ENCODE data around the gene SPG11.
"Not testable (repeated sequence)": the region's sequence is repeated elsewhere in the genome, so short reads cannot be mapped to it uniquely, and the experiment has no call there.

SPG11 gene

DNA sequence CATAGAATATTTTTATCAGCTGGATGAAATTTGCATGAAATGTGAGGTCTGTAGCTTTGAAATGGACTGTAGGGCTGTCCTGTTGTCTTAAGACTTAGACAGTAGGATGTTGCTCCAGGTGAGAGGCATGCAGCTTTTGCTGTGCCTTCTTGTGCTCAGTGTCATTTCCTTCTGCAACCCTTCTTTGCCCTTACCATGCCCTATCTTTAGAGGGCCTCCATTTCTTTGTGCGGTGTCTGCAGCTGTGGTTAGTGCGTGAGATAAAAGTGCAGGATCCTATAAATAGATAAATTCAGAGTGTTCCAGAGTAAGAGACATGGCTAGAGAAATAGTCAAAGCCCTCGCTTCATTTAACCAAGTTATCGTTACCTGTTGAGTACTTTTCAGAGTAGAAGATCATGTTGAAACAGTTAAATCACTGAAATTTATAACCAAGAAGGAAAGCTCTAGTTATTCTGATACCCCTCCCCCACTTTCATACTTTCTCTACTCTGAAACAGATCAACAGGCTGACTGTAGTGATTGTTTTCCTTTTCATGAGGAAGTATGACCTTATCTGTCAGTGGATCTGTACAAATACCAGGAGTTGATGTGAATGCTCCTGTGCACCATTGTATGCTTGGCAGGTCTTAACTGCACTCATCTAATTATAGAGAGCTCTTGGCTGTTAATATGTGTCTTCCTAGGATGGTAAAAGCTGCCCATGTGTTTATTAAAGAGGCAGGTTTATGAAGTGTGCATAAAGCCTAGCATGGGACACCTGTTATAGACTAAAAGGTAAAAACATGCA, 108.3 kb downstream of the SPG11 start:
- no peak for DNase-seq

DNA sequence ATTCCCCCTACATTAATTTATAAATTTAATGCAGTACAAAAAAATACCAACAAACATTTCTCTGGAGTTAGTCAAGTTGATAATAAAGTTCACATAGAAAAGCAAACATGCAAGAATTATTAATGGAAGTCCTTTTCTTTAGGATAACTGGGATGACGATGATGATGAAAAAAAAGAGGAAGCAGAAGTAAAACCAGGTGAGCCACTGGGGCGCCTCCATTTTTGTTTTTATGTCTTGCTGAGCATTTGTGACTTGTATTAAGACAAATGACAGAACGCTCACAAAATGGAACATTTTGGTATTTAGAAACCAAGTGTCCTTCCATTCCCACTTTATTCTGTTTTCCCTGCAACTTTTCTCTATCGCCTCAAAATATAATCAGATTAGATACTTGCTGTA, 112.7 kb downstream of the SPG11 start:
- DNase-seq: no peak

DNA sequence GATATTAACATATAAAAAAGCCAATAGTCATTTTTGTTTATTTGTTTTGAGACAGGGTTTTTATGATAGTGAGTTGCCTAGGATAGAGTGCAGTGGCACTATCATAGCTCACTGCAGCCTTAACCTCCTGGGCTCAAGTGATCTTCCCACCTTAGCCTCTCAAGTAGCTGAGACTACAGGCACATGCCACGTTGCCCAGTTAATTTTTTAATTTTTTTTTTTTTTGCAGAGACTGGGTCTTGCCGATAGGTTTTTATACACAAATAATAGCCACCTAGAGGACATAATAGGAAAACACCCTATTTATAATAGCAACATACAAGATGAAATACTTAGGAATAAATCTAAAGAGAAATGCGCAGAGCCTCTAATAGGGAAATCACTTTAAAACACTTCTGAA, 113.2 kb downstream of the SPG11 start:
- DNase-seq: no peak

DNA sequence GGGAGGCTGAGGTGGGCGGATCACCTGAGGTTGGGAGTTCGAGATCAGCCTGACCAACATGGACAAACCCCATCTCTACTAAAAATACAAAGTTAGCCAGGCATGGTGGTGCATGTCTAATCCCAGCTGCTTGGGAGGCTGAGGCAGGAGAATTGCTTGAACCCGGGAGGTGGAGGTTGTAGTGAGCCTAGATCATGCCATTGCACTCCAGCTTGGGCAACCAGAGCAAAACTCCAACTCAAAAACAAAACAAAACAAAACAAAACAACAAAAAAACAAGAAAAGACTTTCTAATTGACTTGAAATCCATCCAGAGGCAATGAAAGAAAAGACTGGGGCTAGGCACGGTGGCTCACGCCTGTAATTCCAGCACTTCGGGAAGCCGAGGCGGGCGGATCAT, 114.3 kb downstream of the SPG11 start:
- not testable (repeated sequence) for DNase-seq

DNA sequence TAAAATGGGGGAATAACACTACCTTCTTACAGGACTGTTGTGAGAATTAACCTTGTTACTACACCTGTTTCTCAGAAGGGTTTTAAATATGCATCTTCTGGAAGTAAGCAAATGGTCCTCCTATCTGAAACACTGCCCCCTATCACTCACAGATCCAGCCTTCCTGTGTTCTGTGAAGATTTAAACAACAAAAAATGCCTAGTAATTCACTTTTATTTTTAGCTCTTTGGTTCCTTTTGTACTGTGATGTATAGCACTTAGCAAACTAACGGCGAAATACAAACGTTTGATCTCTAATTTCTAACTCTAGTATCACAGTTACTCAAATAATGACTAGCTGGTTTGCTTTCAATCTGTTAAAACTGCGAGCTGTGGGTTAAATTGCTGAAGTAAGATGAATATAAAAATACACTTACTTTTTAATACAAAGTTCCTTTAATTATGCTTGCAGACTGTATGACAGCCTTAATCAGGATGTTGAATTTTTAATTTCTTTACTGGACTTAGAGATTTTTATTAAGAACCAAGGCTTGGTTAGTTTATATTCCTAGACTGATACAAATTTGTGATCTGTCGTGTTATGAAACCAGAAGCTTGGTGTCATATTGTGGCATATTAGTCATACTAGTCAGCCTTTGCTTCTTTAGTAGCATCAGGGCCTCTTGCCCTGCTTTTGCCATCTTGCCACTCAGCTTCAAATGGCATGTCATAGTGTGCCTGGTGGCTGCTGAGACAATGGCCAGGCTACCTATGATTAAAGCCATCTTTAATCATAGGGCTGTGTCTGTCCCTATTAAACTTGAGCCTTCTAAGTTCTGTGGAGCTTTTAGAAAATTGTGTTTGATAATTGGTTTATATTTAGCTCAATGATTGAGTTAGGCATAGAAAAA, 117.3 kb downstream of the SPG11 start:
- no peak for DNase-seq

DNA sequence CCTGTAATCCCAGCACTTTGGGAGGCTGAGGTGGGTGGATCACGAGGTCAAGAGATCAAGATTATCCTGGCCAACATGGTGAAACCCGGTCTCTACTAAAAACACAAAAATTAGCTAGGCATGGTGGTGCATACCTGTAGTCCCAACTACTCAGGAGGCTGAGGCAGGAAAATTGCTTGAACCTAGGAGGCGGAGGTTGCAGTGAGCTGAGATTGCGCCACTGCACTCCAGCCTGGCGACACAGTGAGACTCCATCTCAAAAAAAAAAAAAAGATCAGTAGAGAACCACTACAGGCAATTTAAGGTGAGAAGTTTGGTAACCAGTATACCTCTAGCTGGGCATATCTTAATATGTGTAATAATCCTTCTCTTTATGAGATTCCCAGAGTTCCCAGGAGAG, 118.7 kb downstream of the SPG11 start:
- DNase-seq: not testable (repeated sequence)

DNA sequence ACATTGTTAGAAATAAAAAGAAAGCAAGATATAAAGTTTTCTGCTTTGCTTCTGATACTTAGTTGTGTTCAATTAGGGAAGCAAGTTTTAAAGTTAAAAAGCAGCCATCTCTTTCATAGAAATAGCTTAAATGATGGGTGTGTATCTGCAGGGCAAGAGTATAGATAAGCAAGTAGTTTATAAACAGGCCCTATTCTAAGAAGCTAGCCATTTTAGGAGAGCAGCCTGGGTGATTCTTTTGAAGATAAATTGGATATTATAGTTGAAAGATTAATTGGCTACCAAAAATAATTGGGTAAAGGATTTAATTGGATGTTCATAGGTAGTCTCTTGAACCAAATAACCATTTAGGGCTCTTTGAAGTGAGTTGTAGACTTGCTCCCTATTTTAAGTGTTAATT, 120.9 kb downstream of the SPG11 start:
- no peak for DNase-seq

DNA sequence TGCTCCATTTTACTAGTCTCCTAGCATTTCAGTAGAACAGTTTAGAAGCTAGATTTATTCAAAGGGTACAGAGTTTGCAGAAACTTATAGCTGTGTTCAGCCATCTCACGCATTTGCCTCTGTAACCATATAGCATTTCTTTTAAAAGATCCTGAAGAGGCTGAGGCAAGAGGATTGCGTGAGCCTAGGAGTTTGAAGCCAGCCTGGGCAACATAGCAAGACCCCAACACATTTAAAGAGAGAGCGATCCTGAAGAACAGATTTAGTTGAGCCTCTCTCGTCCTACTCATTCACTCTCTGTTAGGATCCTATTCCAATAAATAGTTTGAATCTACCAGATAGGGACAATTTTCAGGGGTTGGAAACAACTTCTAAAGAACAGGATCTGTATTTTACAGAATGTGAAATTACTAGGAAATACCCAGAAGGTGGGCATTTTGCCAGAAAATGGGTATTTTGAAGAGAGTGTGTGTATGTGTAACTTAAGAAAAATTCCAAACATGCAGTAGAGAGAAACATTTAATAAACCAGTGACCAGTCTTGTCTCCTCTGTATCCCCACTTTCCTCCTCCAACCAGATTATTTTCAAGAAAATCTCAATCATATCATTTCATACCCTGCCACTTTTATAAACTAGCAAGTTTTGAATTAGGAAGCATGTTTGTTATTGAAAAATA, 122.0 kb downstream of the SPG11 start:
- DNase-seq: no peak

DNA sequence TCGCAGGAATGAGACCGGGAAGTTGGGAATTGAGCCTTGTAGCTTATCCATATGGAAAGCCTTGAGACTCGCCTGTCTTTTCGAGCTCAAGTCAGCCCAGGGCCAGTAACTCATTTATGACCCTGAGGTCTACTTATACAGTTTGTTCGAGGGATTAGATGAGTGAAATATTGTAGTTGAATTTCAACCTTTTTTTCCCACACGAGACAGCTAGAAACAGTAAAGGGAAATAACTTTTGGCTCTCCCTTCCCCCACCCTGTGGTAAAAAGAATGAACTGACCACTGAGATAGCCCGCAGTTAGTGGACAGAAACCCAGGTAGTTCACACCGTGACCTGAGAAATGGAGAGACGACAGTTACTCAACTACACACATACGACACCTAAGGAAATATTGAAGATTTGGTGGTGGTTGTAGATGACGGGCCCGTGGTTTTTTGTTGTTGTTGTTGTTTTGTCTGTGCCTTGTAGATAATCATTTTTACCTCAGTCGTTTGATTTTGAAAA, 125.7 kb downstream of the SPG11 start:
- peak; percentile 13 for DNase-seq

DNA sequence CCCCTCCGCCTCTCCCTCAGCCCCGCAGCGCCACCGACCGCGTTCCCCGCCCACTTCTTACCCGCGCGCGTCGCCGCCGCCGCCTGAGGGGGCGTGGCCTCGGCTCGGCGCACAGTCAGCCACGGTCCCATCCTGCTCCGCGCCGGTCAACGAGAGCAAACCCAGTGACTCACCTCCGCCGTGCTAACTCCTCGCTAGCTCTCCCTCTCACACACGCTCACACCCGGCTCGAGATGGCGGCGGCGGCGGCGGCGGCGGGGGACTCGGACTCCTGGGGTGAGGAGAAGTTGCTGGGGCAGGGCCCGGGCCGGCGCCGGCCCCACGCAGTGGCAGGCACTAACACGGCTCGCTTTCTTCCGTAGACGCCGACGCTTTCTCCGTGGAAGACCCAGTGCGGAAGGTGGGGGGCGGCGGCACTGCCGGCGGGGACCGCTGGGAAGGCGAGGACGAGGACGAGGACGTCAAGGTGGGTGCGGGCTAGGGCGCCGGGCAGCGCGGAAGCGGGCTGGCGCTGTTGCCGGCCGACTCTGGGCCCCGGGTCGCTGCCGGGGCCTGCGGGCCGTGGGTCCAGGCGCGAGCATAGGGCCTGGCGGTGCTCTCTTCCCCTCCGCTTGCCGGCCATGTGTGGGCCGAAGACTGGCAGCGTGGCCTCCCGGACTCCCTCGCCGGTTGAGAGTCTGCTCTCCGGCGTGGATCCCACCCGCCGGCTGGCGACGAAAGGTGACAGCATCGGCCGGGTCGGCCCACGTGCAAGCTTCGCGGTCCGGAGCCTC, 126.3 kb downstream of the SPG11 start, which contains the start of gene EIF3J:
Gene EIF3J, plus strand, starts transcription at position 186 of the 773 bp plus-strand sequence. Its CDS starts 48 bp downstream, at position 234.
- peak; percentile 93 for DNase-seq

DNA sequence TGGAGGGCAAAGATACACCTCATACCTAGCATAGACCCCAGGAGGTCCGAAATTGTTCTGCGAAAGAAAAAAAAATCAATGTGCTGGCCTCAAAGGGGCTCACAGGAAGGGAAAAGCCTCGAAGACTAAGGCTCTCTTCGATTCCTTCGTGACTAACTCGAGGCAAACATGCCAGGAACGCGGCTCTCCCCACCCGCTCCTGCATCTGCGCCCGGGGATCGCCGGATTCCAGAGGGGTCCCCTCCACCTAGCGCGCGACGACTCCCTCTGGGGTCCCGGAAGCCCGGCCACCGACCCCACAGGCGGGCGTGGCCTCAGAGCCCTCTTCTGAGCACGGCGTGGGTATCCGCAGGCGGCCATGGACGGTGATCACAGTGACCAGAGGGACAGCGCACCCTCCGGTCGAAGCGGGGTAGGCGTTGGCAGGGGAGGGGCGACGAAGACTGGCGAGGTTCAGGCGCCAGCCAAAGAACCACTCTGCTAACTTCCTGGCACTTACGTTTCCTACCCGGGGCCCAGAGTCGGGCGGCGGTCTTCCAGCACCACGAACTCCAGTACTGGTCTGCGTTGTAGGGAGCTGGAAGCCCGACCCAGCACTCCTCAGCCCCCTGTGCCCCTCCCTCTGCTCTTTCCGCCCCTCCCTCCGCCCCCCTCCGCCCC, 127.0 kb downstream of the SPG11 start:
- DNase-seq: no peak

DNA sequence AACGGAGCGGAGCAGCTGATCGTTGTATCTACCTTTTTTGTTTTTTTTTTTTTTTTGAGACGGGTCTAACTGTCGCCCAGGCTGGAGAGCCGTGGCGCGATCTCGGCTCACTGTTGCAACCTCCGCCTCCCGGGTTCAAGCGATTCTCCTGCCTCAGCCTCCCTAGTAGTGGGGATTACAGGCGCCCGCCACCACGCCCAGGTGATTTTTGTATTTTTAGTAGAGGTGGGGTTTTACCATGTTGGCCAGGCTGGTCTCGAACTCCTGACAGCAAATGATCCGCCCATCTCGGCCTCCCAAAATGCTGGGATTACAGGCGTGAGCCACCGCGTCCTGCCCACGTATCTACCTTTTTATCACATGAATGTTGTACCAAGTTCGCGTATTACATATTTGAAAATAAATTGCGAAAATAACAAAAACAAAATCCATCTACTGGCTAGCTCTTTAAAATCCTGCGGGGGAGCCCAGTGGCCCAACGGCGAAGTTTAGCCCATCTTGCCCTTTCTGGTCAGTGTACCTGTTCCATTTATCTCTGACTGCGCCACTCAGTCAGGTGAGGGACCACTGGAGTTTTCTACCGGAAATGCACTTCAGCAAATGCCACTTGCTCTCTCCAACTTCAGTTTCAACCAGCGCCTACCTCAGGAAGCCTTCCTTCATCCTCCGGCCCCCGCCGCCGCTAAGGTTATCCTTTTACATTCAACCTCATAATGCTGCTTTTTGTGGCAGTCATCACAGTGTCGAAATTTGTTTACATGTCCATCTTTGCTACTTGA, 127.8 kb downstream of the SPG11 start:
- peak; percentile 14 for DNase-seq

DNA sequence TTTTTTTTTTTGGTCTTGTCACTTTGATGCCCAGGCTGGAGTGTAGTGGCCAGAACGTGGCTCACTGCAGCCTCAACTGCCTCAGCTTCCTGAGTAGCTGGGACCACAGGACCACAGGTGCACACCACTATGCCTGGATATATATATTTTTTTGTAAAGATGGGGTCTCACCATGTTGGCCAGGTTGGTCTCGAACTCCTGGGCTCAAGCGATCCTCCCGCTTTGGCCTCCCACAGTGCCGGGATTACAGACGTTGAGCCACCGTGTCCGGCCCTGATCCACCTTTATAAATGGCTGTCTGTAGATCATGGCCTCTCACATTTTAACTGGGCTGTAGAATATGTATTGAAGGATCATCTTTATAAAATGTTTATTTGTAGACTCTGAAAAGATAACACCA, 128.4 kb downstream of the SPG11 start:
- no peak for DNase-seq

DNA sequence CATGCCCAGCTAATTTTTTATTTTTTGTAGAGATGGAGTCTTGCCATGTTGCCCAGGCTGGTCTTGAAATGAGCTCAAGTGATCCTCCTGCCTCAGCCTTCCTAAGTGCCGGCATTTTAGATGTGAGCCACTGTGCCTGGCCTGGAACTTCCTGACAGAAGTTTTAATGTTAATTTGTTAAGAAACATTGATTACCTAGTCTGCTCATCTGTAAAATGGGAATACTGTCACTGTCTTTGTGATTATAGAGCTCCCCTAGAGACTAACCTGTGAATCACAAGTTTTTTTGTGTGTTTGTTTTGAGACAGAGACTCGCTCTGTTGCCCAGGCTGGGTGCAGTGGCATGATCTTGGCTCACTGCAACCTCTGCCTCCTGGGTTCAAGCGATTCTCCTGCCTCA, 130.8 kb downstream of the SPG11 start:
- no peak for DNase-seq

DNA sequence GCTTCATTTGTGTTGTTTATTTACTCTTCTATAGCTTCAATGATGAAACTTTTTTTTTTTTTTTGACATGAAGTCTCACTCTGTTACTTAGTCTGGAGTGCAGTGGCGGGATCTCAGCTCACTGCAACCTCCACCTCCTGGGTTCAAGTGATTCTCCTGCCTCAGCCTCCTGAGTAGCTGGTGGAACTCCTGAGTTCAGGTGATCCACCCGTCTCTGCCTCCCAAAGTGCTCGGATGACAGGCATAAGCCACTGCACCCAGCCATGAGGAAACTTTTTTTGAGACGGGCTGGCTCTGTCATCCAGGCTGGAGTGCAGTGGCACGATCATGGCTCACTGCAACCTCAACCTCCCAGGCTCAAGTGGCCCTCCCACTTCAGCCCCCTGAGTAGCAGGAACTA, 131.2 kb downstream of the SPG11 start:
- not testable (repeated sequence) for DNase-seq

DNA sequence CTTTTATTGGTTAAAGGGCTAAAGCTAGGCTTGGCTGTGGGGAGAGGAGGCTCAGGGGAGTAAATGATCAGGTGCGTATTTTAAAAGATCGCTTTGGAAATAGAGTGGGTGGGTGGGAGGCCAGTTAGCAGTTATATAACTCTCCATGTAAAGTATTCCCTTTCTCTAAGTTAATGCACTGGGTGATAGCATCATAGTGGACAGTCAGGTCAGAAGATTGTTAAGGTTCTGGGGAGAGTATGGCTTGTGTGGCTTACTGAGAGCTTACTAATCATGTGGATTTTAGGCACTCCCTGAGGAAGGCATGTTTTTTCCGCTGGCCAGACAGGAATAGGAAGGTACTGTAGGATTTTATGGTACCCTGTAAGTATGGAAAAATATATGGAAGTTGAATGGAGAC, 132.8 kb downstream of the SPG11 start:
- no peak for DNase-seq

DNA sequence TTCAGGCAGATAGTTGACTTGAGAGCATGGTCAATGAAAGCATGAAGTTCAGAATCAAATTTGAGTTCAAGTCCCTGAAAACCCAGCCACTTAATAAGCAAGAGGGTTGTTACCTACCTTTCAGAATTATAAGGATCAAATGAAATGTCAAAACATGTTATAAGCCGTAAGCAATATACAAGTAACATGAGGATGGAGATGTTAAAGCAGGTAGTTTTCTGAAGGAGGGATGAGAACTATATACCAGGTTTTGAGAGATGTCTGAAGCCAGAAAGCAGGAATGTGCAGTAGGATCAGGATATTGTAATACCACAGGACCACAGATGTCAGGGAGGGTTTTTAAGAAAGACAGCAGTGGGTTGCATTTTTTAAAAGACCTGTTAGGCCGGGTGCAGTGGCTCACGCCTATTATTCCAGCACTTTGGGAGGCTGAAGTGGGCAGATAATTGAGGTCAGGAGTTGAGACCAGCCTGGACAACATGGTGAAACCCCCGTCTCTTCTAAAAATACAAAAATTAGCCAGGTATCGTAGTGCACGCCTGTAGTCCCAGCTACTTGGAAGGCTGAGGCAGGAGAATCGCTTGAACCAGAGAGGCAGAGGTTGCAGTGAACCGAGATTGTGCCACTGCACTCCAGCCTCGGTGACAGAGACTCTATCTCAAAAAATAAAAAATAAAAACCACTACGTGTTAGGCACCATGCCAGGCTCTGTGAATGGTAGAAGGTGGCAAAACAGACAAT, 133.4 kb downstream of the SPG11 start:
- DNase-seq: no peak

DNA sequence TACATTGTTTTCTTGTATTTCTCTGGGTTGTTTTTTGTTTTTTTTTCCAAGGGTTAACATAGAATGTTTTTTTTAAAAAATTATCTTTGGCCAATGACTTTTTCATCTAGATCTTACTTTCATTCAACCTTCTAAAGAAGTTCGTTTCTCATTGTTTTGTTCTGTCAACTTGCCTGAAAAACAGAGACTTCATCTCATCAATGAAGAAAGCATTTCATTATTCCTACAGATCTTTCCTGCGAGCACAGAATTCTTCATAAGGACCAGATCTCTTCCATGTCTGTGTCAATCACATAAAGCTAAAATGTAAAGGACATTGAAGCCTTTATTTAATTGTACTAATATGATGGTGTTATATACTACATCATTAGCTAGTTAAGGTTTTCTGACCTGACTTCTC, 136.2 kb downstream of the SPG11 start:
- DNase-seq: no peak

DNA sequence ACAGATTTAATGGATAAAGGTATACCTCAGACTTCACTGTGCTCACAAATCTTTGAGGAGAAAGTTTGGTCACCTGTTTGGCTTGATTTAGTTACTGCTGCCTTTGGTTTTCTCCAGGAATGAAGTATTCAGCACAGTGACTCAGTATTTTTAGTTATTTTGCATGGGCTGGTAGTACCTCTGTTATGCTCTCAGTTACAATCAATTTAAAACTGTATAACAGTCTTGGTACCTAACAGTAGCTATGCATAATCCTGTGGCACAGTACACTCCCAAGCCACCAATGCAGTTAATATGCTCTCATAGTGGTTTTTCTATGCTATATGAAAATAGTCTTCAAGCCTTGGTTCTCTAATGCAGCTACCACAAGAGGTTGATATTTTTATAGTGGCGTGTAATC, 138.4 kb downstream of the SPG11 start:
- DNase-seq: no peak

DNA sequence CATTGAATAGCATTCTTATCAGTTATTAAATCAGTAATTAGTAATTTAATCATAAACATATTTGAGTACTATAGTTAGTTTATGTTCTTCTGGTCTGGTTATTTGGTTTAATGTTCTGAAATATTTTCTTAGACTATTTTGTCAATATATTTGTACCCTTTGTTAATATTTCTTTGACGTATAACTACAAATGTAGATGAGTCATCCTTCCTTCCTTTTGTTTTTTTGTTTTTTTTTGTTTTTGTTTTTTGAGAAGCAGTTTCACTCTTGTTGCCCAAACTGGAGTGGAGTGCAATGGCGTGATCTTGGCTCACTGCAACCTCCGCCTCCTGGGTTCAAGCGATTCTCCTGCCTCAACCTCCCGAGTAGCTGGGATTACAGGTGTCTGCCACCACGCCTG, 143.9 kb downstream of the SPG11 start:
- DNase-seq: no peak
